Endothelial cell of umbilical vein (primary cell): ENCODE data around the gene UBE2E3. TPM values are rescaled to one million over a fixed set of nuclear protein-coding genes. Genes with fewer than 3 reads are reported as not detected.

Experiments
- BruUV-seq: library from RNA; stranded (reverse); fragments of 400-500 nt; replicated peaks from 2 replicates; lab custom pipeline; 2021; lab: Mats Ljungman, UMichigan
- CTCF ChIA-PET: fragments of 300-600, 350-600 bp; sonication (Branson Sonifier 250); formaldehyde crosslinking; loops from one replicate; lab custom pipeline; 2021; ENCODE audit warnings: antibody characterized with exemption, inconsistent platforms; lab: Charles Lee
- POLR2A ChIA-PET: fragments of 300-600, 350-600 bp; sonication (Branson Sonifier 250); formaldehyde crosslinking; loops from one replicate; lab custom pipeline; 2021; ENCODE audit warnings: antibody characterized with exemption, inconsistent platforms; lab: Charles Lee
- DNase-seq: peaks from one replicate; pipeline ENCODE4 v3.0.0-alpha.2; 2011; ENCODE audit warnings: low read depth, low spot score
- FAIRE-seq: peaks from 2 replicates; lab custom pipeline; 2011; peaks lifted over from hg19 to GRCh38; lab: Jason Lieb, UNC
- H2AFZ ChIP-seq: 2 replicates; pipeline ENCODE4 v1.6.0; 2012; ENCODE audit warnings: low read depth, low read length, control low read depth, inconsistent platforms
- H3K27ac ChIP-seq: 2 replicates; pipeline ENCODE4 v1.5.1; 2011; ENCODE audit warnings: low read depth, mild to moderate bottlenecking, control low read depth, low read length, moderate library complexity; ENCODE audit not compliant: insufficient read depth
- H3K27me3 ChIP-seq, 2 experiments: 2 replicates each; pipeline versions ENCODE4 v1.6.0 to v1.6.1; 2011; ENCODE audit warnings: low read length in 2 of 2, mixed read lengths in 1 of 2; ENCODE audit not compliant: control insufficient read depth in 2 of 2, insufficient read depth in 2 of 2
- H3K36me3 ChIP-seq, 2 experiments: 2 replicates in 1 of 2; 3 replicates in 1 of 2; pipeline ENCODE4 v1.5.1; 2011; ENCODE audit warnings: low read length in 2 of 2, mild to moderate bottlenecking in 1 of 2, moderate library complexity in 1 of 2; ENCODE audit not compliant: control insufficient read depth in 2 of 2, insufficient read depth in 2 of 2; ENCODE audit errors: extremely low read depth in 1 of 2
- H3K4me1 ChIP-seq: 3 replicates; pipeline ENCODE4 v1.5.1; 2011; ENCODE audit warnings: mild to moderate bottlenecking, low read length; ENCODE audit not compliant: control insufficient read depth, insufficient read depth; ENCODE audit errors: extremely low read depth
- H3K4me2 ChIP-seq: 2 replicates; pipeline ENCODE4 v1.6.1; 2011; ENCODE audit warnings: low read length, control low read depth, mixed read lengths; ENCODE audit not compliant: insufficient read depth
- H3K4me3 ChIP-seq, 3 experiments: fragments of 200-600 bp in 1 of 3; sonication (generic), shearing (Covaris generic) in 1 of 3; replicated peaks in 1 of 3; 2 replicates each; pipeline ENCODE4 v1.5.1; 2011 to 2016; ENCODE audit warnings: control low read depth in 3 of 3, low read length in 3 of 3, mild to moderate bottlenecking in 2 of 3, inconsistent platforms in 1 of 3, low read depth in 1 of 3, moderate library complexity in 1 of 3; ENCODE audit not compliant: insufficient read depth in 1 of 3
- H3K79me2 ChIP-seq: 2 replicates; pipeline ENCODE4 v1.6.0; 2012; ENCODE audit warnings: low read length, inconsistent platforms; ENCODE audit not compliant: control insufficient read depth, insufficient read depth
- H3K9ac ChIP-seq: replicated peaks from 2 replicates; pipeline ENCODE3; 2011; ENCODE audit warnings: low read length, control low read depth; ENCODE audit not compliant: insufficient read depth; ENCODE audit errors: extremely low read depth
- H3K9me1 ChIP-seq: replicated peaks from 3 replicates; pipeline ENCODE4 v1.6.0; 2011; ENCODE audit warnings: mild to moderate bottlenecking, low read length; ENCODE audit not compliant: control insufficient read depth, insufficient read depth; ENCODE audit errors: extremely low read depth
- H3K9me3 ChIP-seq: replicated peaks from 2 replicates; pipeline ENCODE4 v1.5.1; 2012; ENCODE audit warnings: low read length, inconsistent platforms; ENCODE audit not compliant: control insufficient read depth, insufficient read depth
- H4K20me1 ChIP-seq: replicated peaks from 2 replicates; pipeline ENCODE3; 2011; ENCODE audit warnings: mild to moderate bottlenecking, low read length; ENCODE audit not compliant: control insufficient read depth, insufficient read depth; ENCODE audit errors: extremely low read depth
- CTCF ChIP-seq, 2 donors: IDR thresholded peaks; 1 replicate in 1 of 2; 2 replicates in 1 of 2; pipeline ENCODE4 v1.5.1; 2011; ENCODE audit warnings: low read length in 2 of 2, mild to moderate bottlenecking in 2 of 2, moderate library complexity in 2 of 2, control low read depth in 1 of 2, inconsistent platforms in 1 of 2, low read depth in 1 of 2; ENCODE audit not compliant: insufficient read depth in 1 of 2; ENCODE audit errors: extremely low read depth in 1 of 2
- EZH2 ChIP-seq: IDR thresholded peaks from 2 replicates; pipeline ENCODE4 v1.6.1; 2012; ENCODE audit warnings: borderline replicate concordance, low read depth, mild to moderate bottlenecking, moderate library complexity, low read length, inconsistent platforms; ENCODE audit not compliant: severe bottlenecking
- FOS ChIP-seq: IDR thresholded peaks from 2 replicates; pipeline ENCODE4 v1.6.1; 2011; ENCODE audit warnings: mild to moderate bottlenecking, low read length, moderate library complexity, borderline replicate concordance; ENCODE audit not compliant: insufficient read depth
- GATA2 ChIP-seq: IDR thresholded peaks from 2 replicates; pipeline ENCODE4 v1.7.0; 2011; ENCODE audit warnings: low read depth, mild to moderate bottlenecking, moderate library complexity, mixed read lengths, low read length; ENCODE audit not compliant: insufficient read length, insufficient read depth
- JUN ChIP-seq: IDR thresholded peaks from 2 replicates; pipeline ENCODE4 v1.6.1; 2011; ENCODE audit warnings: borderline replicate concordance, low read depth; ENCODE audit not compliant: insufficient read length, insufficient read depth
- MAX ChIP-seq: IDR thresholded peaks from 2 replicates; pipeline ENCODE4 v1.6.1; 2011; ENCODE audit not compliant: insufficient read depth, insufficient read length
- MYC ChIP-seq: IDR thresholded peaks from one replicate; pipeline ENCODE4 v1.6.1; 2011; ENCODE audit warnings: mild to moderate bottlenecking, low read depth, low read length
- POLR2A ChIP-seq: IDR thresholded peaks from 2 replicates; pipeline ENCODE4 v1.6.1; 2012; ENCODE audit warnings: low read depth, mild to moderate bottlenecking, control low read depth, low read length
- POLR2AphosphoS5 ChIP-seq: IDR thresholded peaks from 2 replicates; pipeline ENCODE4 v1.6.1; 2012; ENCODE audit warnings: low read depth, mild to moderate bottlenecking, control low read depth, low read length, moderate library complexity; ENCODE audit not compliant: insufficient read depth
- dilution Hi-C: fragments of 300-500 bp; cut with MboI; formaldehyde crosslinking; loops from one replicate; pipeline ENCODE4 v1.15.0; 2019; ENCODE audit warnings: low sequenced_read_pairs; ENCODE audit not compliant: extremely low pct_ligation_motif_present
- intact Hi-C: fragments of 100-400 bp; cut with micrococcal nuclease; formaldehyde crosslinking; loops from one replicate; pipeline ENCODE4 v1.10.0; 2022
- polyA plus RNA-seq, 4 experiments: library from polyadenylated mRNA; depleted of rRNA in 3 of 4; stranded (reverse) in 3 of 4; unstranded in 1 of 4; fragments of >200 nt; gene quantifications; 2 replicates each; pipeline versions ENCODE4 v1.2.1 to v1.2.3, GENCODE V29; 2011 to 2012; ENCODE audit warnings: missing spikeins in 1 of 4
- total RNA-seq: library from RNA; stranded (reverse); gene quantifications from 2 replicates; pipeline ENCODE4 v1.2.3, GENCODE V29; 2021

Gene UBE2E3
- total and polyA plus RNA-seq, 2 donors (not counting 3 experiments of a cell fraction or from before 2014, with no cell fraction given) = 81.5 to 107 TPM

- POLR2A ChIA-PET = no interaction called here
- H3K4me1 ChIP-seq = no peaks in the 10 kb centered on the region
- FAIRE-seq (no peak), DNase-seq (no peak)
- dilution Hi-C loops = no loop called here
- no peak overlapping the region for H3K27ac ChIP-seq
- no TSS peak for BruUV-seq
- peaks cover 0 to 7% of the 10 kb centered on the region in 2 experiments for H3K27me3 ChIP-seq
- no peak overlapping the region for H3K4me3 ChIP-seq
- H2AFZ ChIP-seq = no peak overlapping the region
- H3K9ac ChIP-seq = no peak overlapping the region
- CTCF ChIA-PET = no interaction called here
- no peak for TF ChIP-seq MAX
- TF ChIP-seq POLR2A = no peak
- TF ChIP-seq JUN = no peak
- no peak for TF ChIP-seq POLR2AphosphoS5
- no peak for TF ChIP-seq CTCF (IDR thresholded peaks at IDR 0.05; ENCODE audit: extremely low read depth in 1 of 2, insufficient read depth in 1 of 2, low read depth in 1 of 2, low read length in 2 of 2)
- no peak for TF ChIP-seq EZH2
- no peak for TF ChIP-seq MYC
- TF ChIP-seq GATA2 = no peak
- TF ChIP-seq FOS = no peak
- no peaks in the 10 kb centered on the region for H3K9me3 ChIP-seq
- no peaks in the 10 kb centered on the region for H3K9me1 ChIP-seq
- H3K4me2 ChIP-seq = no peak overlapping the region
- no peaks in the 10 kb centered on the region for H3K79me2 ChIP-seq
- intact Hi-C loops = no loop called here
- H4K20me1 ChIP-seq = no peaks in the 10 kb centered on the region
- H3K36me3 ChIP-seq = no peaks in the 10 kb centered on the region
These were observed 26.9 kb upstream of the UBE2E3 start for GRCh38 chr2:180953550-180953949.
